GM12891 (cell line): Measurements from ENCODE around the gene BUD13.

Source experiments
- POLR2A ChIP-seq: IDR thresholded peaks from 2 replicates; pipeline ENCODE4 v1.6.1; 2011; ENCODE audit warnings: low read depth, low read length, control low read depth
- POLR2AphosphoS5 ChIP-seq: IDR thresholded peaks from 2 replicates; pipeline ENCODE4 v1.6.1; 2011; ENCODE audit warnings: low read depth, low read length, control low read depth

GRCh38 chr11:116794851-116795250 lies 22.1 kb upstream of the BUD13 start:
- TF ChIP-seq POLR2AphosphoS5 (no peak), POLR2A (no peak)
